Central memory CD8-positive, alpha-beta T cell (primary cell): ENCODE results near the gene SMAP1.

ENCODE experiments used
- ATAC-seq: fragments of 150-1000 bp; cut with Tn5 transposase; replicated peaks from 2 replicates; pipeline ENCODE4 v1.10.0; 2022; ENCODE audit warnings: mild to moderate bottlenecking, moderate FRiP score, moderate number of reproducible peaks; ENCODE audit not compliant: poor library complexity, severe bottlenecking; ENCODE audit errors: extremely low read depth
- DNase-seq, 2 donors: peaks; one replicate each; pipeline ENCODE4 v3.0.0; 2021; ENCODE audit warnings: low spot score in 2 of 2
- H3K27ac Mint-ChIP-seq: one replicate; pipeline ENCODE4 v1.8.0; 2022; ENCODE audit warnings: low read depth, mild to moderate bottlenecking, moderate library complexity, mixed read lengths
- H3K27me3 Mint-ChIP-seq: one replicate; pipeline ENCODE4 v1.8.0; 2022; ENCODE audit warnings: mixed read lengths
- H3K36me3 Mint-ChIP-seq: one replicate; pipeline ENCODE4 v1.8.0; 2022; ENCODE audit warnings: mild to moderate bottlenecking, moderate library complexity, mixed read lengths; ENCODE audit not compliant: insufficient read depth
- H3K4me1 Mint-ChIP-seq: one replicate; pipeline ENCODE4 v1.8.0; 2022; ENCODE audit warnings: mixed read lengths
- H3K4me3 Mint-ChIP-seq: one replicate; pipeline ENCODE4 v1.8.0; 2022; ENCODE audit warnings: mild to moderate bottlenecking, moderate library complexity, mixed read lengths
- H3K9me3 Mint-ChIP-seq: one replicate; pipeline ENCODE4 v1.8.0; 2022; ENCODE audit warnings: mixed read lengths

Gene SMAP1

GRCh38 chr6:70903665-70904452 is 236.2 kb downstream of the SMAP1 start:
- no peaks in the 10 kb centered on the region for H3K36me3 Mint-ChIP-seq
- H3K27me3 Mint-ChIP-seq, result peaks cover 47% of the 10 kb centered on the region
- no peak for DNase-seq
- H3K4me1 Mint-ChIP-seq, result no peaks in the 10 kb centered on the region
- no peak overlapping the region for H3K4me3 Mint-ChIP-seq
- H3K27ac Mint-ChIP-seq, result no peak overlapping the region
- ATAC-seq, result no peak
- no peaks in the 10 kb centered on the region for H3K9me3 Mint-ChIP-seq

DNA sequence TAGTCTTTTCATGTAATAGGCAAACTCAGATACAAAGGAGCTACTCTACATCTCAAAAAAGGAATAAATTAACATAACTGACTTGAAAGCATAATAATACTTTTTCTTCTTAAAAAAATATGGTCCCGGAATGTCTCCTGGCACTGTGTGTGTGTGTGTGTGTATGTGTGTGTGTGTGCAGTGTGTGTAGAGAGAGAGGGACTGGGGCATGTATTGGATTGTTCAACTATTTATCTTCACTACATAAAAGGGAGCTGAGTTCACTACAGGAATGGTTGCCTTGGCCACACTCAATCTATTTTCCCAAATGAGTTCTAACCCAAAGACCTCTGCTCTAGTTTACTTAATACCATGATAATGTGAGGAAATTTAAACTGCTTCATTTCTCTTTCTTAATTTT is 238.1 kb downstream of the SMAP1 start:
- Mint-ChIP-seq H3K27ac (no peak overlapping the region), H3K4me3 (no peak overlapping the region), H3K36me3 (peaks cover 2% of the 10 kb centered on the region), H3K9me3 (no peaks in the 10 kb centered on the region), H3K4me1 (no peaks in the 10 kb centered on the region), H3K27me3 (peaks cover 31% of the 10 kb centered on the region)
- ATAC-seq, result no peak
- DNase-seq, result no peak
